Left ventricle myocardium inferior (tissue), 1 donor: ENCODE data around the gene DSG3. TPM values are rescaled to one million over a fixed set of nuclear protein-coding genes. Genes with fewer than 3 reads are reported as not detected.

Experiments
- DNase-seq: peaks from one replicate; pipeline ENCODE4 v3.0.0-alpha.2; 2020
- H3K27ac ChIP-seq: fragments of 200-600 bp; replicated peaks from 2 replicates; pipeline ENCODE4 v1.8.0; 2021
- H3K27me3 ChIP-seq: fragments of 200-600 bp; 2 replicates; pipeline ENCODE4 v1.8.0; 2021; ENCODE audit warnings: low read depth
- H3K36me3 ChIP-seq: fragments of 200-600 bp; 2 replicates; pipeline ENCODE4 v1.8.0; 2021
- H3K4me1 ChIP-seq: fragments of 200-600 bp; 2 replicates; pipeline ENCODE4 v1.8.0; 2021
- H3K4me3 ChIP-seq: fragments of 200-600 bp; 2 replicates; pipeline ENCODE4 v1.8.0; 2021; ENCODE audit warnings: mild to moderate bottlenecking, moderate library complexity
- H3K9me3 ChIP-seq: fragments of 200-600 bp; replicated peaks from 2 replicates; pipeline ENCODE4 v1.8.0; 2021
- CTCF ChIP-seq: fragments of 200-600 bp; IDR thresholded peaks from 2 replicates; pipeline ENCODE4 v1.8.0; 2021; ENCODE audit warnings: antibody characterized with exemption, mild to moderate bottlenecking, borderline replicate concordance
- intact Hi-C: fragments of 100-400 bp; cut with micrococcal nuclease; formaldehyde crosslinking; loops from one replicate; pipeline ENCODE4 v1.11.0; 2022
- long read RNA-seq: library from polyadenylated mRNA; unstranded; transcript quantifications from one replicate; pipeline ENCODE4 v2.0.0, GENCODE V29; 2021
- total RNA-seq: library from RNA; stranded (reverse); fragmentation: NEBNext Ultra II Directional; extraction: Animal tissue kit (Norgen Biotek cat#: 25700); gene quantifications from one replicate; pipeline ENCODE4 v1.2.1, GENCODE V29; 2021
- donor health status: DM: no; HTN: yes; CAD: no; lungs with severe emphysema.

The DSG3 gene
- not detected for total RNA-seq
- long read RNA-seq = 0 reads

GRCh38 chr18:31447530-31448191, at the start of gene DSG3:
TSS of gene DSG3 (plus strand) at chr18:31447741. CDS start at chr18:31447878, 137 bp downstream.
- no peak within 1 kb of the TSS for H3K4me3 ChIP-seq
- H3K27me3 ChIP-seq = no peaks in the 10 kb centered on the region
- TF ChIP-seq CTCF = no peak
- H3K4me1 ChIP-seq = no peaks in the 10 kb centered on the region
- H3K36me3 ChIP-seq = no peaks in the 10 kb centered on the region
- intact Hi-C loops = no loop called here
- no peak within 1 kb of the TSS for H3K27ac ChIP-seq
- DNase-seq = no peak
- no peaks in the 10 kb centered on the region for H3K9me3 ChIP-seq

- H3K4me3 ChIP-seq = no peak overlapping the region
- H3K9me3 ChIP-seq = no peaks in the 10 kb centered on the region
- no peak for TF ChIP-seq CTCF
- no peak overlapping the region for H3K27ac ChIP-seq
- no peaks in the 10 kb centered on the region for H3K27me3 ChIP-seq
- intact Hi-C loops = loop anchor here (10.0 kb wide), 1 partner anchor 123 kb away; no protein-coding TSS in a partner anchor
- no peaks in the 10 kb centered on the region for H3K36me3 ChIP-seq
- no peak for DNase-seq
- peaks cover 17% of the 10 kb centered on the region for H3K4me1 ChIP-seq
Observed at GRCh38 chr18:31398191-31398590, 49.4 kb upstream of the DSG3 start.

- intact Hi-C loops = loop anchor here (10.0 kb wide), 1 partner anchor 125 kb away; no protein-coding TSS in a partner anchor
- Histone ChIP-seq H3K27ac (no peak overlapping the region), H3K36me3 (no peaks in the 10 kb centered on the region), H3K4me3 (no peak overlapping the region), H3K9me3 (no peaks in the 10 kb centered on the region), H3K4me1 (peaks cover 17% of the 10 kb centered on the region), H3K27me3 (no peaks in the 10 kb centered on the region)
- no peak for TF ChIP-seq CTCF
- DNase-seq = no peak
Observed at GRCh38 chr18:31399306-31400032, 48.1 kb upstream of the DSG3 start.

- Histone ChIP-seq H3K4me3 (no peak overlapping the region), H3K27ac (no peak overlapping the region), H3K36me3 (no peaks in the 10 kb centered on the region), H3K4me1 (peaks cover 14% of the 10 kb centered on the region), H3K9me3 (no peaks in the 10 kb centered on the region), H3K27me3 (no peaks in the 10 kb centered on the region)
- no peak for TF ChIP-seq CTCF
- intact Hi-C loops = no loop called here
- DNase-seq = no peak
Observed at GRCh38 chr18:31401156-31402025, 46.1 kb upstream of the DSG3 start.

- peaks cover 8% of the 10 kb centered on the region for H3K4me1 ChIP-seq
- H3K9me3 ChIP-seq = no peaks in the 10 kb centered on the region
- no peak for DNase-seq
- no peak overlapping the region for H3K4me3 ChIP-seq
- no peak for TF ChIP-seq CTCF
- H3K36me3 ChIP-seq = no peaks in the 10 kb centered on the region
- intact Hi-C loops = no loop called here
- no peak overlapping the region for H3K27ac ChIP-seq
- no peaks in the 10 kb centered on the region for H3K27me3 ChIP-seq
Observed at GRCh38 chr18:31402026-31402373, 45.5 kb upstream of the DSG3 start.
